ENCODE measurements around the gene CNP.

The CNP gene

GRCh38 chr17:41973408-41973811, 6.8 kb downstream of the CNP start:
- no peak for DNase-seq

GRCh38 chr17:41974031-41974430, 7.4 kb downstream of the CNP start:
- DNase-seq = no peak

GRCh38 chr17:41974658-41975057, 8.1 kb downstream of the CNP start:
- DNase-seq = no peak

- DNase-seq = no peak
These were observed 8.8 kb downstream of the CNP start for GRCh38 chr17:41975099-41976083.

GRCh38 chr17:41976142-41976768, 9.7 kb downstream of the CNP start:
- no peak for DNase-seq

GRCh38 chr17:41977991-41978390, 11.4 kb downstream of the CNP start:
- peak in 1 of 2 donors; percentile 24 for DNase-seq

- no peak for DNase-seq
These were observed 15.6 kb downstream of the CNP start for GRCh38 chr17:41982026-41982760.

GRCh38 chr17:41984454-41984853, 17.9 kb downstream of the CNP start:
- DNase-seq = no peak

- no peak for DNase-seq
These were observed 19.3 kb downstream of the CNP start for GRCh38 chr17:41985919-41986318.

- no peak for DNase-seq
These were observed 20.0 kb downstream of the CNP start for GRCh38 chr17:41986634-41987033.

- DNase-seq = no peak
These were observed 21.0 kb downstream of the CNP start for GRCh38 chr17:41987642-41988041.

GRCh38 chr17:41988418-41988817, 21.8 kb downstream of the CNP start:
- DNase-seq = no peak

GRCh38 chr17:41989702-41990419, 23.3 kb downstream of the CNP start:
- no peak for DNase-seq

- DNase-seq = no peak
These were observed 26.0 kb downstream of the CNP start for GRCh38 chr17:41992576-41992975.

GRCh38 chr17:41996855-41997164, 30.2 kb downstream of the CNP start:
- no peak for DNase-seq

GRCh38 chr17:41998497-41998896, 31.9 kb downstream of the CNP start:
- DNase-seq = no peak

GRCh38 chr17:42000413-42001133, 34.0 kb downstream of the CNP start:
- peak in 1 of 2 donors; percentile 57 for DNase-seq

GRCh38 chr17:42001729-42002128, 35.1 kb downstream of the CNP start:
- DNase-seq = no peak

GRCh38 chr17:42002175-42002791, 35.7 kb downstream of the CNP start:
- DNase-seq = no peak

GRCh38 chr17:42002792-42003301, 36.3 kb downstream of the CNP start:
- no peak for DNase-seq

GRCh38 chr17:42005166-42005565, 38.6 kb downstream of the CNP start:
- no peak for DNase-seq

- no peak for DNase-seq
These were observed 42.6 kb downstream of the CNP start for GRCh38 chr17:42009170-42009569.

Data from inflammatory macrophage treated with lipopolysaccharide for 1 hour (primary cell).